Memory B cell (primary cell): ENCODE measurements around the gene CMIP.

Source experiments
- ATAC-seq: fragments of 150-1000 bp; cut with Tn5 transposase; 2 replicates; pipeline ENCODE4 v1.10.0; 2021; ENCODE audit warnings: low read depth, mild to moderate bottlenecking, moderate library complexity
- DNase-seq, 2 donors: peaks; one replicate each; pipeline ENCODE4 v3.0.0; 2022; ENCODE audit warnings: low spot score in 2 of 2
- H3K27ac Mint-ChIP-seq: one replicate; pipeline ENCODE4 v1.8.0; 2022; ENCODE audit warnings: mild to moderate bottlenecking, moderate library complexity, mixed read lengths
- H3K27me3 Mint-ChIP-seq: one replicate; pipeline ENCODE4 v1.8.0; 2022; ENCODE audit warnings: mixed read lengths
- H3K36me3 Mint-ChIP-seq: one replicate; pipeline ENCODE4 v1.8.0; 2022; ENCODE audit warnings: mild to moderate bottlenecking, mixed read lengths
- H3K4me1 Mint-ChIP-seq: one replicate; pipeline ENCODE4 v1.8.0; 2022; ENCODE audit warnings: mixed read lengths
- H3K4me3 Mint-ChIP-seq: one replicate; pipeline ENCODE4 v1.8.0; 2022; ENCODE audit warnings: mild to moderate bottlenecking, moderate library complexity, mixed read lengths
- H3K9me3 Mint-ChIP-seq: one replicate; pipeline ENCODE4 v1.8.0; 2022; ENCODE audit warnings: mixed read lengths

The CMIP gene

DNA sequence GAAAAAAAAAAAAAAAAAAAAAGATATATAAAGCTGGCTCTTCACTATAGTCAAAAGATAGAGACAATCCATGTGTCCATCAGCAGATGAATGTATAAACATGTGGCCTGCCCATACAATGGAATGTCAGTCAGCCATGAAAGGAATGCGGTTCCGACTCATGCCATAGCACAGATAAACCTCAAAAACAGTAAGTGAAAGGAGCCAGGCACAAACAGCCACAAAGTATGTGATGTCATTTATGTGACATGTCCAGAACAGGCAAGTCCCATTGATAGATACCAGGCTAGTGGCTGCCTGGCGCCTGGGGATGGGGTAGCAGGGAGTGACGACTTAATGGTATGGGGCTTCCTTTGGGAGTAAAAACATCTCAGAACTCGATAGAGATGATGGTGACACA is 155.7 kb downstream of the CMIP start:
- DNase-seq (no peak), ATAC-seq (no peak)
- no peak overlapping the region for H3K4me3 Mint-ChIP-seq
- no peaks in the 10 kb centered on the region for H3K27me3 Mint-ChIP-seq
- H3K4me1 Mint-ChIP-seq = peaks cover 16% of the 10 kb centered on the region
- peaks cover 5% of the 10 kb centered on the region for H3K36me3 Mint-ChIP-seq
- H3K27ac Mint-ChIP-seq = no peak overlapping the region
- no peaks in the 10 kb centered on the region for H3K9me3 Mint-ChIP-seq

DNA sequence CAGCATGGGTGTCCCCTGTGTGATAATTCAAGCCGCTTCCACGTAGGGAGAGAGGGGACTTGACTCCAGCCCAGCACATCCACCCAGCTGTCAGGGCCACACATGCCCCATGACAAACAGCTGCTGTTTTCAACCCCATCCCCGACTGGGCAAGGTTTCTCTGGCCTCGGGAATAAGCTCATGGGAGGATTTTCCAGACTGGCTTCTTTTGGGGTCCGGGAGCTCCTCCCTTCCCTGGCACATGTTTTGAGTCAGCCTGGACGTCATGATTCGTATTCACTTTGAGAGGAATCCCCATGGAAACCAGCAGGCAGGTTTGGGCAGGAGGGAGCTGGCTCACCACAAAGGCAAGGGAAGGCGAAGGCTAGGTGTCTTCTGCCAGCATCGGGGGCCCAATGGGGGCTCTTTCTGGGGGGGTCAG is 156.4 kb downstream of the CMIP start:
- DNase-seq (no peak), ATAC-seq (no peak)
- Mint-ChIP-seq H3K9me3 (no peaks in the 10 kb centered on the region), H3K4me3 (no peak overlapping the region), H3K27ac (no peak overlapping the region), H3K36me3 (peaks cover 5% of the 10 kb centered on the region), H3K4me1 (peaks cover 17% of the 10 kb centered on the region), H3K27me3 (no peaks in the 10 kb centered on the region)

DNA sequence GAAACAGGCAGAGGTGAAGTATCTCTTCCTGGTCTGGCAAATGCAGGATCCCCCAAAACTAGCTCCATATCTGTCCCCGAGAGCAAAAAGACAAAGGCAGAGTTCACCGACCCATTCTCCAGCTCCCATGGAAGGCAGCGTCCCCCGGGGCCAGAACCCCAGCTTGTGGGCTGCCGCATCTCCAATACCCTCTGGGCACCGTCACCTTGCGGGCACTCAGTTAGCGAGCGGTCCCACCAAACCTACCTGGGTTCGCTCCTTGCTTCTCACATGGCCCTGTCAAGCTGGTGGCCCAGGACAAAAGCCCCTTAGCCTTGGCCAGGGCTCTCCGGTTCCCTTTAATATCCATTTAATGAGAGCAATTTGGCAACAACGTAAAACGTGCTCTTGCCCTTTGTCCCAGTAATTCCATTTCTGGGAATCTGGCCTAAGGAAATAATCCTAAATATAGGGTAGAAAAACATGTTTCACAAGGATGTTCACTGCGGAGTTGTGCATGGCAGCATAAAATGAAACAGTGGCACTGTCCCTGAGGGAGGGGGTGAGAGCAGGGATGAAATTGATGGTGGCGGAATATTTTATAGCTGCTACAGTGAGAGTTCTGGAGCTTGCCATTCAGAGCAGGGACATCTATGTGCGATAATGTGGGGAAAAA is 157.1 kb downstream of the CMIP start:
- peaks cover 8% of the 10 kb centered on the region for H3K36me3 Mint-ChIP-seq

DNA sequence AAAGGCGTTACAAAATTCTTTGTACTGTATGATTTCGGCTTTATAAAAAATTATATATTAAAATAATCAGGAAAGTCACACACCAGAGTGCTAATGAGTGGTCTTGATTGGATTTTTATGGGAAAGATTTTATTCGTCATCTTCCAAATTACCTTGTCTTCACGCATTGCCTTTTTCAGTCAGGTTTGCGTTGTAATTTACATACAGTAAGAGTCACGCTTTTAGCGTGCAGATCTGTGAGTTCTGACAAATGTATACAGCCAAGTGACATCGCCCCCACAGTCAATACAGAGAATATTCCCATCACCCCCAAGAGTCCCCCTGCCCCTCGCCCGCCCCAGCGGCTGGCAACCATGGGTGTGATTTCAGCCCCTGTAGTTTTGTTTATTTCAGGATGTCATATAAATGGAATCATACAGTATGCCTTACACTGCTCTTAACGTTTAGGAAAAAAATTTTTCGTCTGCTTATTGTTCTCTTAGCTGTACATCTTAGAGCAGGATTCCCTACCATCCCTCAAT is 157.7 kb downstream of the CMIP start:
- ATAC-seq (no peak), DNase-seq (no peak)
- H3K9me3 Mint-ChIP-seq = no peaks in the 10 kb centered on the region
- no peak overlapping the region for H3K4me3 Mint-ChIP-seq
- no peaks in the 10 kb centered on the region for H3K27me3 Mint-ChIP-seq
- H3K4me1 Mint-ChIP-seq = peaks cover 18% of the 10 kb centered on the region
- H3K27ac Mint-ChIP-seq = no peak overlapping the region
- H3K36me3 Mint-ChIP-seq = peaks cover 8% of the 10 kb centered on the region

More for the DNA sequence above, 157.1 kb downstream of the CMIP start:
- H3K4me3 Mint-ChIP-seq = no peak overlapping the region
- no peak overlapping the region for H3K27ac Mint-ChIP-seq
- ATAC-seq = no peak
- H3K27me3 Mint-ChIP-seq = no peaks in the 10 kb centered on the region
- H3K9me3 Mint-ChIP-seq = no peaks in the 10 kb centered on the region
- no peak for DNase-seq
- peaks cover 20% of the 10 kb centered on the region for H3K4me1 Mint-ChIP-seq

DNA sequence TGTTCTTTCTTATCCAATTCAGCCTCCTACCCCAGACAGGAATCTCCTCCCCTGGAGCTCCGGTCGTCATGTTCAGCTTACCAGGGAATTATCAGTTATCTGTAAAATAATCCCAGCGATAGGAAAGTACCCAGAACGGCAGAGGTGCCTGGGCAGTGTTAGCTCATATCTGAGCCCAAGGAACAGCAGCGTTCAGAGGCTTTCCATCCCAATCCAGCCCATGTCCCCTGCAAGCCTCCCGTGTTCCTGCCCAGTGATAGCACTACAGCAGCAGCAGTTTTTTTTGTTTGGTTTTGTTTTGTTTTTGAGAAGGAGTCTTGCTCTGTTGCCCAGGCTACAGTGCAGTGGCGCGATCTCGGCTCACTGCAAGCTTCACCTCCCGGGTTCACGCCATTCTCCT is 158.2 kb downstream of the CMIP start:
- Mint-ChIP-seq H3K27ac (no peak overlapping the region), H3K4me3 (no peak overlapping the region), H3K4me1 (peaks cover 17% of the 10 kb centered on the region), H3K36me3 (peaks cover 8% of the 10 kb centered on the region), H3K9me3 (no peaks in the 10 kb centered on the region), H3K27me3 (no peaks in the 10 kb centered on the region)
- DNase-seq = no peak
- no peak for ATAC-seq

DNA sequence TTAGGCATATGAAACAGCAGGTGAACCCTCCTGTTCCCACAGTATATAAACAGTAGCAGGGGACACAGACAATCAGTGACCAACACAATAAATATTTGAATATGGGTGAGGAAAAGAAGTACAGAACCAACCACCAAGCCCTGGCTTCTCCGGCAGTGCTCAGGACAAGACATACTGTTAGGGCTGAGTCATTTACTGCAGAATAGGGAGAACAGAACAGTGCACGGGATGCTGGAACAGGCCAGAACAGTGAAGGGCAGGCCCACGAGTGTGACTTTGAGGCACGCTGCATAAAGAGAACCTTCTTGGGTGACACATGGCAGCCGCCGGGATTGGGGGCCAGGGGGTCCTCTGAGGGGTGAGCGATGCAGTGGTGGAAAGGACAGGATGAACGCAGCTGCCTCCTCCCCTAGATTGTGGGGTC is 160.4 kb downstream of the CMIP start:
- H3K4me3 Mint-ChIP-seq = no peak overlapping the region
- H3K27me3 Mint-ChIP-seq = no peaks in the 10 kb centered on the region
- DNase-seq (no peak), ATAC-seq (no peak)
- H3K9me3 Mint-ChIP-seq = no peaks in the 10 kb centered on the region
- H3K36me3 Mint-ChIP-seq = peaks cover 10% of the 10 kb centered on the region
- no peak overlapping the region for H3K27ac Mint-ChIP-seq
- H3K4me1 Mint-ChIP-seq = peaks cover 21% of the 10 kb centered on the region

DNA sequence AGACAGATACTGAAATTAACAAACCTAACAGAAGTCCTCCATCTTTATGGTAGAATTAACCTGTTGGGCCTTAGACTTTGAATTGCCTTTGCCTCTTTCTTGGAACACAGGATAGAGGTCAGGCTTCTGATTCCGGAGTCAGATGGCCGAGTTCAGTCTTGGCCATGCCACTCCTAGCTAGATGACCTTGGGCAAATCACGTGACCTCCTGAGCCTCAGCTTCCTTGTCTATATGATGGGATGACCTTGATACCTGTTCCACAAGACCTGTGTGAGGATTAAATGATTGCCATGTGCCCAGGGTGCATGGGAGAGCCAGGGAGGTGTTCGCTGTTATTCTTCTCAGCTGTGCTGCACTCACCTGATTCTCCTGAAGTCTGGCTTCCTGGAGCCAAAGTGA is 161.4 kb downstream of the CMIP start:
- Mint-ChIP-seq H3K36me3 (peaks cover 10% of the 10 kb centered on the region), H3K4me1 (peaks cover 21% of the 10 kb centered on the region), H3K9me3 (no peaks in the 10 kb centered on the region), H3K27ac (no peak overlapping the region), H3K4me3 (no peak overlapping the region), H3K27me3 (no peaks in the 10 kb centered on the region)
- DNase-seq (no peak), ATAC-seq (no peak)

DNA sequence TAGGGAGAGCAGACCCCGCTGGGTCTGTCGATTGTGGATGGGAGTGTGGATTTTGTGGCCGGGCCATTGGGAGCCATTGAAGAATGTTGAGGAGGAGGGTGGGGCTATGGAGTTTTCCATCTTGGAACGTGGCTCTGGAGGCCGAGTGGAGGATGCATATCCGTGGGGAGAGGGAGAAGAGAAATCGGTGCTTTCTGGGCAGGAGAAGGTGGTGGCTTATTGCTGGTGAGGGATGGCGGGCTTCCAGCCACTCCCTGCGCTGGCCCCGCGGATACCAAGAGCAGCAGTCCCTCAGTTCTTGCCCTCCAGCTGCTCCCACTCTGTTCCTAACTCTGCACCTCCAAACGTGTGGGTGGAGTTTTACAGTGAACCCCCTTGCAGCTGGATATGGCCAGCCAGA is 162.4 kb downstream of the CMIP start:
- no peak overlapping the region for H3K4me3 Mint-ChIP-seq
- ATAC-seq (no peak), DNase-seq (no peak)
- no peaks in the 10 kb centered on the region for H3K27me3 Mint-ChIP-seq
- no peaks in the 10 kb centered on the region for H3K9me3 Mint-ChIP-seq
- H3K27ac Mint-ChIP-seq = no peak overlapping the region
- H3K36me3 Mint-ChIP-seq = peaks cover 14% of the 10 kb centered on the region
- H3K4me1 Mint-ChIP-seq = peaks cover 22% of the 10 kb centered on the region

DNA sequence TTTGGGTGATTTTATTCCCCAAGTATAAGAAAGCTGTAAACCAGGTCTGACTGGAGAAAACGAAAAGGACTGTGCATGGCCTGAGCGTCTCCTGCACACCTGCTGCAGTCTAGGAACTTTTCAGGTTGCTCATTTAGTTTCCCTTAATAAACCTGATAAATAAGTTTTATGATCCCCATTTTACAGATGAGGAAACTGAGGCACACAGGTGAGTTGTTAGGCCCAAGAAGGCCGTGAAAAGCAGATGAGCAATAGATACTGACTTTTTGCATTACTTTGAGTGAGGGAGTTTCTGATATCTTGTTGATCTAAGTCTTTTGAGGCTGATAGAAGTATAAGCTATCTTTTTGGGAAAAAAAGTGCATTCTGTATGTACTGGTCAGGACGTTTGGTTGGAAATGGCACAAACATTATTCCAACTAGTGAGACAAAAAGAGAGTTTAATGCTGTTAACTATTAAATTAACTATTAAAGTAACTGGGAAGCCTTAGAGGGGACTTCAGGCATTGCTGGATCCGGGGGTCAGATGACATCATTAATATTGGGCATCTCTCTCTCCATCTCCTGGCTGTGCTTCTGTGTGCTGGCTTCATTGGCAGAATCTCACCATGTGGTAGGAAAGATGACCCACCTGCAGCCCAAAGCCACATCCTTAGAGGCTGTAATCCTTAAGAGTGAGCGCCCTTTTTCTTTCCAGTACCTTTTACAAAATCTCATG is 163.4 kb downstream of the CMIP start:
- peaks cover 14% of the 10 kb centered on the region for H3K36me3 Mint-ChIP-seq
- peak overlapping the region; percentile 46 for H3K27ac Mint-ChIP-seq
- no peaks in the 10 kb centered on the region for H3K27me3 Mint-ChIP-seq
- no peak overlapping the region for H3K4me3 Mint-ChIP-seq
- DNase-seq = no peak
- H3K4me1 Mint-ChIP-seq = peaks cover 22% of the 10 kb centered on the region
- peak; percentile 22 for ATAC-seq
- H3K9me3 Mint-ChIP-seq = no peaks in the 10 kb centered on the region

DNA sequence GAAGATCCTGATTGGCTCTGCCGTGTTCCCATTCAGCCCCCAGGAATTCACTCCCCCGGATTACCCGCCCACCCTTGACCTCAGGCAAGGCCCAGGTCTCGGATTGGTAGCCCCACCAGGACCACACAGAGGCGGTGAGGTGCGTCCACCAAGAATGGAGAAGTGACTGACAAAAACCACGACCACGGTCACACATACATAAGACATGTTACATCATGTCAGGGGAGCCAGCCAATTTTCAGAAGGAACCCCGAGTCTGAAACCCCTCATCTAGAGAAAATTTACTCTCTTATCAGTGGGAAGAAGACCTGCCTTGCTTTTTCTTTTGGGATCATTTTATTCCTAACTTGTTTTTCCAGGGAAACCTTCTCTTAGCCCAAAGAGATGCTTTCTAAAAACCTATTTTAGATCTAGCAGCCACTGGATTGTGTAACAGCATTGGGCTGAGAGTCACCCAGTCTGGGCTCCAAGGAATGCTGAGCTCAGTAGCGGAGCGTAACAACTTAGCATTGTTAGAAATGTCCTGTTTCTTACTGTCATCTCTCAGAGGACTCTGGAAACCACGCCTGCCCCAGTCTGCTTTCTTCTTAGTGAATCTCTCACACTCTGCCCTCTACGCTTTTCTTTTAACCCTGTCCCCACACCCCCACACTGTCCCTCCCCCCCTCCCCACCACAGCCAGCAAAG is 164.1 kb downstream of the CMIP start:
- H3K4me3 Mint-ChIP-seq = no peak overlapping the region
- peak overlapping the region; percentile 46 for H3K27ac Mint-ChIP-seq
- no peaks in the 10 kb centered on the region for H3K27me3 Mint-ChIP-seq
- H3K36me3 Mint-ChIP-seq = peaks cover 12% of the 10 kb centered on the region
- DNase-seq = no peak
- no peaks in the 10 kb centered on the region for H3K9me3 Mint-ChIP-seq
- peak; percentile 85 for ATAC-seq
- peaks cover 22% of the 10 kb centered on the region for H3K4me1 Mint-ChIP-seq

DNA sequence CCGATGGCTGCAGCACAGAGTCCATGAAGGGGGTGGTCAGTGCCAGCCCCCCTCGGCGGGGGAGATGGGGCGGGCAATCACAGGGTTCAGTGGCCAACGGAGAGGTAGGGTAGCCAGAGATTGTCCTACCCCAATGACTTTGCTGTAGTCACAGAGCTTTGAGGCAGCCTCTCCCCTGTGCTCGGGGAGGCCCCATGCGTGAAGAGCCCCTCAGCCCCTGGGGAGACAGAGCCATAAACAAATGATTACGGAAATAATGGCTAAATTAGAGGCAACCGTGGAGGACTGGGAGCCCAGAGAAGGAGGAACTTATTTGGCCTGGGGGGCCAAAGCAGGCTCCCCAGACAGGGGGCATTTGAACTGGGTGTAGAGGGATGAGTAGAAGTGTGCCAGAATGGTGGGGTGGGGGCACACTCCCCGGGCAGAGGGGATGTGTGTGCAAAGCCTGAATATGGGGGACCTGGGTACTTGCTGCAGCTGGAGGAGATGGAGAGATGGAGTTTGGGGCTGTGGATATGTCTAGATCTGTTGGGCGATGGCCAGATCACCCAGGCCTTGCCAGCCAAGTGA is 164.8 kb downstream of the CMIP start:
- H3K4me3 Mint-ChIP-seq = no peak overlapping the region

DNA sequence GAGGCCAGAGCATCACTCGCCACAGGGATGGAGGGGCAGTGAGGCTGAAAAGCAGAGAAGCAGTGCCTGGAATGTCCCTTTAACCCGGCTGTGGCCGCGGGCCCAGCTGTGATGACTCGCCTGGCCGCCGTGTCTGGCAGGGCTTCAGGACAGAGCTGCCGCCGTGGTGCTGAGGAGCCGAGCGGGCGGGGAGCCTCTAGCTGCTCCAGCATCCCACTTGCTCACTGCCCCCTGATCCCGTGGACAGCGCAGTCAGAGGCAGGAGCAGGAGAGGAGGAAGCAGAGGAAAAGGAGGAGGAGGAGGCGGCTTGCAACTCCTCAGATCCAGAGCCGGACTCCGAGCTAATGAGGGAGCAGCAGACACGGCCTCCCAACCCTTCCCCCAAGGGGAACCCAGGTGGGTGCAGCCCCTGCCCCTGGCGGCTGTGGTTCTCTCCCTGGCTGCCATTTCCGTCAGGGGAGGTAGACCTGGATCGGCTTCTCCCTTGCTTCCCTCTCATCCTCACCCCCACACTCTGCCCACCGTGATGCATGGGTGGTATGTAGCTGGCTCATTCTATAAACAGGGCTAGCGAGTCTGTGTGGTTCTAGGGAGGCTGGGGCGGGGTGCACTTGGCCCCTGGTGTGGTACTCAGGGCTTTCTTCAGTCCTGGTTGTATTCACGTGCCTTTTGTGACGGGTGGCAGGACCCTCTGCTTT is 165.7 kb downstream of the CMIP start:
- Mint-ChIP-seq H3K27me3 (no peaks in the 10 kb centered on the region), H3K4me3 (no peak overlapping the region), H3K36me3 (peaks cover 12% of the 10 kb centered on the region), H3K9me3 (no peaks in the 10 kb centered on the region), H3K4me1 (peaks cover 22% of the 10 kb centered on the region), H3K27ac (no peak overlapping the region)
- ATAC-seq (no peak), DNase-seq (no peak)

More for the DNA sequence above, 164.8 kb downstream of the CMIP start:
- ATAC-seq (no peak), DNase-seq (no peak)
- Mint-ChIP-seq H3K27ac (peak overlapping the region; percentile 46), H3K4me1 (peaks cover 22% of the 10 kb centered on the region), H3K27me3 (no peaks in the 10 kb centered on the region), H3K36me3 (peaks cover 12% of the 10 kb centered on the region), H3K9me3 (no peaks in the 10 kb centered on the region)

DNA sequence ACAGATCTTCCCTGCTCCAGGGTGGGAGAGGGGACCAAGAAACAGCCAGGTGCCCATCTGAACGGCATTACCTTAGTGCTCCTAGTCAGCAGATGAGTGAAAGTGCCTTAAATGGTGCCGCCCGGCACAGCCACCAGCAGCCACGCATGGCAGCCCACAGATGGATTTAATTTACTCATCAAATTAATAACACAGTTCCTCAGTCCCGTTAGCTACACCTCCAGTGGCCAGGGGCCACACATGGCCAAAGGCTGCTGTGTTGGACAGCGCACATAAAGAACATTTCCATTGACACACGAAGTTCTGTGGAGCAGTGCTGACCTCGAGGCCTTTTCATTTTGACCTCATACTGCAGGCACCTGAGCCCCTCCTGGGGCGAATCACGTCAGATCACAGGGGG is 166.3 kb downstream of the CMIP start:
- no peak overlapping the region for H3K4me3 Mint-ChIP-seq
- H3K4me1 Mint-ChIP-seq = peaks cover 20% of the 10 kb centered on the region
- H3K36me3 Mint-ChIP-seq = peaks cover 12% of the 10 kb centered on the region
- ATAC-seq (no peak), DNase-seq (no peak)
- no peaks in the 10 kb centered on the region for H3K27me3 Mint-ChIP-seq
- H3K27ac Mint-ChIP-seq = peak overlapping the region; percentile 12
- H3K9me3 Mint-ChIP-seq = no peaks in the 10 kb centered on the region
